H4 (cell line): ENCODE results near the gene PCGF3. TPM values are rescaled to one million over a fixed set of nuclear protein-coding genes. Genes with fewer than 3 reads are reported as not detected.
"Not testable (repeated sequence)": the region's sequence is repeated elsewhere in the genome, so short reads cannot be mapped to it uniquely, and the experiment has no call there.

ENCODE experiments used
- DNase-seq: peaks from one replicate; pipeline ENCODE4 v3.0.0-alpha.2; 2015; ENCODE audit warnings: low spot score
- total RNA-seq: library from RNA; depleted of rRNA; stranded (reverse); fragments of >200 nt; shearing (Covaris generic); gene quantifications from 2 replicates; pipeline ENCODE4 v1.2.3, GENCODE V29; 2014

The PCGF3 gene
- total RNA-seq, 1 experiment from 2014 or later = 26.1 TPM

DNA sequence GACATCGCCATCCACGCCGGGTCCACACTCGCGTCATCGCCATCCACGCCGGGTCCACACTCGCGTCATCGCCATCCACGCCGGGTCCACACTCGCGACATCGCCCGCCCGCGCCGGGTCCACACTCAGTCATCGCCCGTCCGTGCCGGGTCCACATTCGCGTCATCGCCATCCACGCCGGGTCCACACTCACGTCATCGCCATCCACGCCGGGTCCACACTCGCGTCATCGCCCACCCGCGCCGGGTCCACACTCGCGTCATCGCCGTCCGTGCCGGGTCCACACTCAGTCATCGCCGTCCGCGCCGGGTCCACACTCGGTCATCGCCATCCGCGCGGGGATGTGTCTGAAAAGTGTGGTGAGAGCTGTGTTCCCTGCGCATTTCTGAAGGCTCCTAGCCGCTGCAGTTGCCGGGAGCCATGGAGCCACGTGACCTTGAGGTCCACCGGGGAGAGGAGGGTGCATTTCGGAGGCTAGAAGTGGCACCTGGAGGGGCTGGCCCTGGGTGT lies 17.3 kb downstream of the PCGF3 start:
- no peak for DNase-seq

DNA sequence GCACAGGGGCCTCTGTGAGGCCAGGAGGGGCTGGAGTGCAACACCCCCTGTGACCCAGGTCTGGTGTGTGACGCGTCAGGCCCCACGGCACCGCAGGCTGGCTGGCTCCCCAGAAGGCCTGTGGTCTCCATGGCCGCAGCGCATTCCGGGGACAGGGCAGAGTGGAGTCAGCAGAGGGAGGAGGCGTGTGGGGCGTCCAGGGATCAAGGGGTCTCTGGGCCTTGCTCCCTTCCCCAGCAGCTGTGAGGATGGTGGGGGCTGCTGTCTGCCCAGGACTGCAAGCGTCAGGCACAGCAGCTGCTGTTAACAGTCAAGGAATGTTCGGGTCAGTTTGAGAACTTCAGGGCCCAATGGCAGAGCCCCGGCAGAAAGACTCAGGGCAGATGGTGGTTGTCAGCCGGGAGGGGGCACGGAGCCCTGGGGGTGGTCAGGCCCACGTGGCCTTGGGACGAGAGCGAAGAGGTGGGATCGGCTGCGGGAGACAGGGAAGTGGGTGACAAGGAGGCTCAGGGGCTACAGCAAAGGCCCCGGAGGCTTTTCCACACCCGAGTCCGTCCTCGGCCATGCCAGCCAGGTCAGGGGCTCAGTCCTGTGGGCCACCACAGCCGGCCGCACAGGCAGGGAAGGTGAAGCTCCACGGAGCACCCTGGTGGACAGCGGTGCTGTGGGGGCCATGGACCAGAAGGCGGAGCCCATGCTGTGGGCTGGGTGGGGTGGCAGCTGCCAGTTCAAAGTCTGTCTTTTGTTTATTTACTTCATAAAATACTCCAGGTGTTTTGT lies 18.3 kb downstream of the PCGF3 start:
- DNase-seq = no peak

DNA sequence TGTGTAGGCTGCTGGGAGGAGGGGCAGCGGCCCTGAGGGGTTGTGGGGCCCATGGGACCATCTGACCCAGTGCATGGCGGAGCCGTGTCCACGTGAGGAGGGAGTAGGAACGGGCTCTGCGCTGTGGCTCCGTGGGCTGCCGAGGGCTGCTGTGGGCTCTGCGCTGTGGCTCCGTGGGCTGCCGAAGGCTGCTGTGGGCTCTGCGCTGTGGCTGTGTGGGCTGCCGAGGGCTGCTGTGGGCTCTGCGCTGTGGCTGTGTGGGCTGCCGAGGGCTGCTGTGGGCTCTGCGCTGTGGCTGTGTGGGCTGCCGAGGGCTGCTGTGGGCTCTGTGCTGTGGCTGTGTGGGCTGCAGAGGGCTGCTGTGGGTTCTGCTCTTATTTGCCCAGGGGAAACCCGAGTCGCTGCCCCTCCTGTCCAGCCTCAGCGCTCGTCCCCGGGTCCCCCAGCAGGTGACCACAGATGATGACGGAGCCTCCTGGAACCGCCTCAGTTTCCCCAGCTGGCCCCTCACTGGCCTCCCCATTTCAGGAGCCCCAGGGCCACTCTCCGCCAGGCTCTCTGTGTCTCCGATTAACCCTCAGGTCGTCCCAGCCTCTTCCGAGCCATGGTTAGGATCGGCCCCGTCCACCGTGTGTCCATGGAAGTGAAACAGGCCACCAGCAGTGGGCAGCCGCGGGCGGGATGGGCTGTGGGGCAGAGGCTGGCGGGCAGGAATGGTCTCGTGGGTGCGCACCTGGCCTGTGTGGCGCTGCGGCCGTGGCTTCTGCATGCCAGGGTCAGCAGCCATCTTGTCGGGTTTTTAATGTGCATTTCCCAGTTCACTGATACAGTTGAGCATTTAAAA lies 20.0 kb downstream of the PCGF3 start:
- DNase-seq = no peak

DNA sequence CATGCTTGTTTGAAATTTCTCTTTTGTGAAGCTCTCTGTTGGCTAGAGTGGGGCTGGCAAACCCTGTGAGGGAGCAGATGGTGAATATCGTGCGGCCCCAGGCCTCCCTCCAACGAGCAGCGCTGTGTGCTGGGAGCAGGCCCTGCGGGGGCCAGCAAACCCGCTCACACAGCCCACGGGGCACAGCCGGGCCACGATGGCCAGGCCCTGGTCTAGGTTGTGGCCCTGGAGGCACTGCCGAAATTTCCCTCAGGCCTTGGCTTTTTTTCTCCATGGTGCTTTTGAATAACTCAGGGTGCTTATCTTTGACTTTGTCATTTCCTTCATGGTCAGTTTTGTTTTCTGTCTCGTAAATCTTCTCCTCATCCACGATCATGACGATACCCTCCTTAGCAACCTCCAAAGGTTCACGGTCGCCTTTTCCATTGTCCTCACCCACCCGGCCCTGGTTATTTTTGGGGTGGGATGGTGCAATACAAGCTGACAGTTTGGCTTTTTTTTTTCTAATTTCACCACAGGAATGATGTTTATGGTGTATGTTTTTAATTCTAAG lies 20.7 kb downstream of the PCGF3 start:
- DNase-seq = no peak

DNA sequence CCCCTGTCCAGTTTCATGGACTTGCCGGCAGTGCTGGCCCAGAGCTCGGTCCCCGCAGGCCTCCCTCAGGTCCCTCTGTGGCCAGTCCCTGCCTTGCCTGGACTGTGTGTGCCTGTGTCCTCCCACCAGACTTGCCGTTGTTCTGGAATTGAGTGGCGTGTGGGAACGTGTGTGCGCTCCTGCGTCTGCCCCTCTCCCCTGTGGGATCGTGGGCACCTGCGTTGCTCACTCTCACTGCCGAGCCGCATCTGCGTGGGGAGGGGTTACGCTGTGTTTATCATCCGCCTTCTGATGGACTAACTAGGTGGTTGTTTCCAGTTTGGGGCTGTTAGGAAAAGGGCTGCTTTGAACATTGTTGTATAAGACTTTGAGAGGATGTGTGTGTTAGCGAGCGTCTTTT lies 21.2 kb downstream of the PCGF3 start:
- DNase-seq = no peak

DNA sequence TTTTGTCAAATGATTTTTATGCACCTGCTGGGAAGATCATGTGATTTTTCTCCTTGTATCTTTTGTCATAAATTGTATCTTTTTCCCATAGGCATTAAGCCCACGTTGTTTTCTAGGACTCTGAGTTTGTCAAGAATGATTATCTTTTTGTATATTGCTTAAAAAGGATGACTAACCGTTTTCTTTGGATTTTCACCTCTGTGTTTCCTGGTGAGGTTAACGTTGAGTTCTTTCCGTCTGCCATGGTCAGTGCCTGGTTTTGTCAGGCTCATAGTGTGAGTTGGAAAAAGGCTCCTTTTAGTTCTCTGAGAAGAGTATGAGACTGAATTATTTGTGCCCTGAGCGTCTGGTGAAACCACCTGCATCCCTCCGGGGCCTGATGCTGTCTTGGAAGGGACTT lies 21.9 kb downstream of the PCGF3 start:
- no peak for DNase-seq

DNA sequence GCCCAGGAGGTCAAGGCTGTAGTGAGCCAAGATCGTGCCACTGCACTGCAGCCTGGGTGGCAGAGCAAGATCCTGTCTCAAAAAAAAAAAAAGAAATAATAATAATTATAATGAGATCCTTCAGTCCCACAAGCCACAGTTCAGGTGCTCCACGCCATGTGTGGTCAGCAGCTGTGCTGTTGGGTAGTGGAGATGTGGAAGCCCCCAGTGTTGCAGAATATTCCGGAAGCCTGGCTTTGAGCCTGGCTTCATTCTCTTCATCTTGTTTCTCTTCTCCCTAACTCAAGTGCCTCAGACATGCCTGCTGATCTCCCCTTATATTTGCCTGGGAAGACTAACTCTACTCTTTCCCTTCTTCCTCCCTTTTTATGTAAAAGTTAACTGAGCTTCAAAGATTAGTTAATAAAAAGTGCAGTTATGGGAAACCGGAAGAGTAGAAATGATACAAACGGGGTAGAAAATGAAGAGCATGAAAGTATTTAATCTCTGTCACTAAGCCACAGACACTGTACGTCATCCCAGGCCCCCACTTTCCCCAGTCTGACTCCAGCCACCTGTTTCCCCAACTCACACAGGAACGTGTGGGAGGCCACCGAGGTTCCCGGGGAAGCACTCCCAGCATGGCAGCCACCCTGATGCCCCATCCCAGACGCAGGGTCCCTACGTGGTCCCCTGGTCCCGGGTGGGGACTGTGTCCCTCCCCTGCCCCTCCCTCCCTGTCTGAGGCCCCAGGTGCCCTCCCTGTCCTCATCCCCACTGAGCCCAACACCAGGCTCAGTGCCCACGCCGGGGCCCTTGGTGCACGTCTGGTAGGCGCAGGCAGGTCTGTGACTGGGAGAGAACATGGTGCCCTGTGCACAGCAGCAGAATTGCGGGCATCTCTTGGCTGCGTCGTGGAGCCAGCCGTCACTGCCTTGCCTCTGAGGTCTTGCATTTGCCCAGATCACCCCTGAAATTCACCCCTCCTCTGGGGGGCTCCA lies 24.0 kb downstream of the PCGF3 start:
- no peak for DNase-seq

DNA sequence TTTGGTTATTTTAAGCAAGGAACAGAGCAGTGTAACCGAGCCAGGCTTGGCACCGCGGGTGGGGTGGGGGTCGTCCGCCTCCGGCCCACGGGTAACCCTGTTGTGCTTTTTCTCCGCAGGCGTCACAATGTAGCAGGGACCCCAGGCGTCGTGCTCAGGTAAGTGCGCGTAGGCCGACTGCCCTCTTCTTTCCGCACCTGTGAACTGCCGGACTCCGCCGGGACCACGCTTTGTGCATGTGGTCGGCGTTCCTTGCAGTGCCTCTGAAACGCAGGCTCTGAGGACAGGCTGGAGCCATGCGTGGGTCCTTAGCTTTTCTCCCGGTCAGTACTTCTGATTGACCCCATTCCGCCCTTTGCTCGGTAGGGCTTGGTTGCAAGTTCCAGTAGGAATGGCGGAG lies 24.9 kb downstream of the PCGF3 start:
- DNase-seq = no peak

DNA sequence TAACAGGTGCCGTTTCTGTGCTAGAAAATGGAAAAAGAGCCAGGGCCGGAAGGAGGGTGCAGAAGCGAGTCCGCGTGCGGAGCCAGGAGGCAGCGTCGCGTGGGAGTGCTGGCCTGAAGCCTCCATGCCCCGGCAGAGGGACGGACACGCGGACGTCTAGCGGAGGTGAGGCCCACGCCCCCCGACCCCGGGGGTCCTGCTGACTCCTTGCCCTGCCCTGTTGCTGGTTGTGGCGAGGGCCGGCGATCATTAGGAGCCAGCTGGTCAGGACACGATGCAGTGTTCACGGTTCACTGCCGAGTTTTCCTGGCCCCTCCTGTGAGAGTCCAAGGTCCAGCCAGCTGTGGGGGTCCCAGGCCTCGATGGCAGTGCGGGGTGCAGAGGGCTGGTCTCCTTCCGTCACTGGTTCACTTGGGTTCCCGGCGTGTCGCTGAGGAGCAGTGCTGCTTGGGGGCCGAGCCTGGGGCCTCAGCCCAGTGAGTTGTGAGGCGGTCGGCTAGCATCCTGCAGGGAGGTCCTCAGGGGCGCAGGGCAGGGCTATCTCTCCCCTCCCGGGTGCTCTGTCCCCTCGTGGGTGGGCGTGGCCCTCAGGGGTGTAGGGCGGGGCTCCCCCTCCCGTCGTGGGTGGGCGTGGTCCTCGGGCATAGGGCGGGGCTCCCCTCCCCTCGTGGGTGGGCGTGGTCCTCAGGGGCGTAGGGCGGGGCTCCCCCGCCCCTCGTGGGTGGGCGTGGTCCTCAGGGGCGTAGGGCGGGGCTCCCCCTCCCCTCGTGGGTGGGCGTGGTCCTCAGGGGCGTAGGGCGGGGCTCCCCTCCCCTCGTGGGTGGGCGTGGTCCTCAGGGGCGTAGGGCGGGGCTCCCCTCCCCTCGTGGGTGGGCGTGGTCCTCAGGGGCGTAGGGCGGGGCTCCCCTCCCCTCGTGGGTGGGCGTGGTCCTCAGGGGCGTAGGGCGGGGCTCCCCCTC lies 25.6 kb downstream of the PCGF3 start:
- DNase-seq = not testable (repeated sequence)

DNA sequence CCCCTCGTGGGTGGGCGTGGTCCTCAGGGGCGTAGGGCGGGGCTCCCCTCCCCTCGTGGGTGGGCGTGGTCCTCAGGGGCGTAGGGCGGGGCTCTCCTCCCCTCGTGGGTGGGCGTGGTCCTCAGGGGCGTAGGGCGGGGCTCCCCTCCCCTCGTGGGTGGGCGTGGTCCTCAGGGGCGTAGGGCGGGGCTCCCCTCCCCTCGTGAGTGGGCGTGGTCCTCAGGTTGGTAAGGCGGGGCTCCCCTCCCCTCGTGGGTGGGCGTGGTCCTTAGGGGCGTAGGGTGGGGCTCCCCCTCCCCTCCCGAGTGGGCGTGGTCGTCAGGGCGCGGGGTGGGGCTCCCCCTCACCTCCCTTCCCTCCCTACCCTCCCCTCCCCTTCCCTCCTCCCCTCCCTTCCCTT lies 26.3 kb downstream of the PCGF3 start:
- DNase-seq = not testable (repeated sequence)

DNA sequence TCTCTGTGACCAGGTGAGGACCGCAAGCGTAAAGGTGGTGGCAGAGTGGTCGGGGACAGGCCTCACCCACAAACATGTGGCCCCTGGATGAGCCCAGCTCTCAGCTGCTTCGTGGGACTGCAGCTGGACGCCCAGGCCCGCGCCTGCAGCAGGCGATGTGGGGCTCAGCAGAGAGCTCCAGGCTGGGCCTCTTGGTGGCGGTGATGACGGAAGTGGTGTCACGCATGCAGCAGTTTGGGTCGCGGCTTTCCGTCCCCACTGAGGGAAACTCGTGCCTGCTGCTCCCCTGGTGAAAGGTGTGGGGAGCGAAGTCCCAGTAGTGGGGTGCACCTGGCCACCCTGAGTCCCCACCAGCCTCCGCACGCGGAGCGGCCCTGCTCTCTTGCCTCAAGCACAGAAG lies 26.9 kb downstream of the PCGF3 start:
- DNase-seq = no peak

DNA sequence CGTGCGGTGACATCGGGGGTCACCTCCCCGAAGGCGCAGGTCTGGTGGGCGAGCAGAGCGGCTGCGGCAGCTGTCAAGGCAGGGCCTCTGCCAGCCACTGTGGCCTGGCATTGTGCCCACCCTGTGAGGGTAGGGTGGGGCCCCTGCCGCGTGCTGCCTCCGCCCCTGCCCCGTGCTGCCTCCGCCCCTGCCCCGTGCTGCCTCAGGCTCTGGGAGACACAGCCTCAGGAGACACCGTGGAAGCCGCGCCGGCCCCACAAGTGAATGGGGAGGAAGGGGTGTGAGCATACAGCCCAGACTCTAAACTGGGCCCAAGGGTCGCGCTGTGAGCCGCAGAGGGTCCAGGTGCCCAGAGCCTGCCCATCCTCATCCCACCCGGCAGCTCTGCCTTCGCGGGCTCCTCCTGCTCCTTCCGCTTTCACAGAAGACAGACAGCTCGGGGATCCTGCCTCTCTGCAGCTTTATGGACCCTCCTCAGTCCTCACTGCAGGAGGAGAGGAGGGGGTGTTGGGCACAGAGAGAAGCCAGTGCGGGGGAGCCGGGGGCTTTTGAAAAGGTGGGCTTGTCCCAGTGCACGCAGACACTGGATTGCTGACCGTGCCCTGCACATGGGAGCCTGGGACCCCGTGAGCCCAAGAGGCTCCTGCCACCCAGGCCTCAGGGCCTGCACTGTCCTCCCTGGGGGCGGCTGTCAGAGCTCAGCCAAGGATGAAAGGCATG lies 27.4 kb downstream of the PCGF3 start:
- no peak for DNase-seq

DNA sequence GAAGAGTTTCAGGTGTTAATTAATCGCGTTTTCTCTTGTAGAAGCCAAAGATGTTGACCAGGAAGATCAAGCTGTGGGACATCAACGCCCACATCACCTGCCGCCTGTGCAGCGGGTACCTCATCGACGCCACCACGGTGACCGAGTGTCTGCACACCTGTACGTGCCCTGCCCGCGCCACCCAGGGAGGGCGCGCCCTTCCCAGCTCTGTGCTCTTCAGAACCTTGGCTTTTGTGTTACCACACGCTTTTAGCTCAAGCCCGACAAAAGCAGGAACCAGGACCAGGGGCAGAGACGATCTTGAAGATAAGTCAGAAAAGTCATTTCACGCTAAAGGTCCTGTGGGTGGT lies 28.0 kb downstream of the PCGF3 start:
- no peak for DNase-seq

DNA sequence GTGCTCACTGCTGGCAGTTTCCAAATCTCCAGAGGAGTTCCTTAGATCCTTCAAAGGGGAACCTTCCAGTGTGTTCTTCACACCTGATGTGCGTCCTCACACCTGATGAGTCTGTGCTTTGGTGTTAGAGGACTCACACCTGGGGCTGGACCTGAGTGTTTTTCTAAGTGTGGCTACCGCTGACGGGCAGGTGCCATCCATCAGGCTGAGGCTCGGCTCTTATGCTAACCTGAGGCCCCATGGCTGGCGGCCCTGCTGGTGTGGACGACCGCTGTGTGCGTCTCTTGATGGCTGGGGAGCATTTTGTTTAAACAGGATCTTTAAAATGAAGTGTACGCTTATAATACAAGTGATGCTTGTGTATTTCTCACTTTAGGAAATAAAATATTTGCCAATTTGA lies 28.4 kb downstream of the PCGF3 start:
- DNase-seq = no peak

DNA sequence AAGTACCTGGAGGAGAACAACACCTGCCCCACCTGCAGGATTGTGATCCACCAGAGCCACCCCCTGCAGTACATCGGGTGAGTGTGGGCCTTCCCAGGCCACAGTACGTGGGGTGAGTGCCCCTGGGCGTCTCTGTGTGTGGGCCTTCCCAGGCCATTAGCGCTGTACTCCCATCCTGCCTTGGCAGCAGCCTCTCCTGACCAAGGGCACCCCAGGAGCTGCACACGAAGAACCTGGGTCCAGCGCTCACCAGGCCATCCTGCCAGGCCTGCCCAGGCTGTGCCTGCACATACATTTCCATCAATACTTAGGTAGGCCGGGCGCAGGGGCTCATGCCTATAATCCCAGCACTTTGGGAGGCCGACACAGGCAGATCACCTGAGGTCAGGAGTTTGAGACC lies 29.3 kb downstream of the PCGF3 start:
- no peak for DNase-seq

DNA sequence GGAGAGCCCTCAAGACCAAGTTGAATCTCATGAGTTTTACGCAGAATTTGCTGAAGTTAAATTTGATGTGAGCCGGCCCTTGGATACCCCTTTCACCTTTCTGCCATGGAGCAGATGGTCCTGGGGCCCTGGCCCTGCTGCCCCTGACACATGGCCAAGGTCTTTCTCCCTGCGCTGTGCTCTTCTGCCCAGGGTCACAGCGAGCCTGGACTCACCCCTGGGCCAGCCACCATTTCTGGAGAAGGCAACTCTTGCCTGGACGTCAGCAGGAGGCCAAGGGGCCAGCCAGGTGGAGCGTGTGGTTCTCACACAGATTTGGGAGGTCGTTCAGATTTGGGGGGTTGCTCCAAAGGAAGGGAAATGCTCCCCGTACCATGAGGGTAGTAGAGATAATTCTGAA lies 30.0 kb downstream of the PCGF3 start:
- no peak for DNase-seq

DNA sequence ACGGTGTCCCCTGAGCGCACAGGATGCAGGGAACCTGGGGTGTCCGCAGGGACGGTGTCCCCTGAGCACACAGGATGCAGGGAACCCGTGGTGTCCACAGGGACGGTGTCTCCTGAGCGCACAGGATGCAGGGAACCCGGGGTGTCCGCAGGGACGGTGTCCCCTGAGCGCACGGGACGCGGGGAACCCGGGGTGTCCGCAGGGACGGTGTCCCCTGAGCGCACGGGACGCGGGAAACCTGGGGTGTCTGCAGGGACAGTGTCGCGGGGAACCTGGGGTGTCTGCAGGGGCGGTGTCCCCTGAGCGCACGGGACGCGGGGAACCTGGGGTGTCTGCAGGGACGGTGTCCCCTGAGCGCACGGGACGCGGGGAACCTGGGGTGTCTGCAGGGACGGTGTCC lies 30.9 kb downstream of the PCGF3 start:
- DNase-seq = not testable (repeated sequence)

DNA sequence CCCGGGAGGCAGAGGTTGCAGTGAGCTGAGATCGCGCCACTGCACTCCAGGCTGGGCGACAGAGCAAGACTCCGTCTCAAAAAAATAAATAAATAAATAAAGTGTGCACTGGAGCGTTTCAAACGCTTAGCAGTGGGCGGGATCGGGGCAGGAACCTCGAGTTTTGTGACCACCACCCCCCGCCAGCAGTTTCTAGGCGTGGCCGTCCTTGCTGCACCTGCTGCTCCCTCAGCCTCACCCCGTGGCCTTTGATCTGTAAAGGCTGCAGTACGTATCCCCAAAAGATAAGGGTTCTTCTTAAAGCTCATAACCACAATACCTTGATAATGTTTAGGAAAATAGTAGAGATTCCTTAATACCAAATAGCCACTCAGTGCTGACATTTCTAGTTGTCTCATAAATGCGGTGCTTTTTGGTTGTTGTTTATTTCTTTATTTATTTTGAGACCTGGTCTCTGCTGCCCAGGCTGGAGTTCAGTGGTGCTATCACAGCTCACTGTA lies 33.2 kb downstream of the PCGF3 start:
- no peak for DNase-seq

DNA sequence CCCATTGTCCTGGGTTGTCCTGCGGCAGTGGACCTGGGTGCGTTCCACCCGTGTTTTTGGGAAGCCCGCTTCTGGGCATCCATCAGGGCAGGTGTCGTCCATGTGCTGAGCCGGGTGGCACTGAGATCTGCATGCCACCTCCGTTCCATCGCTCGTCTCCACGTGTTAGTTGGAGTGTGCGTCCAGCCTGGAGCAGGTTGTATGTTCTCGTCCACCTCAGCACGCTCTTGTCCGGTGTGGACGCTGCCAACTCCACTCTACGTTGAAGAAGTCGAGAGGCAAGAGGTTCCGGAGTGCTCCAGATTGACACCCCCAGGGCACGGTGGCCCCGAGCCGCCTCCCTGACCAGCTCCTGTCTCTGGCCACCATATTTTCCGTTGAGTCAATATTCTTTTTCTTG lies 33.9 kb downstream of the PCGF3 start:
- no peak for DNase-seq

DNA sequence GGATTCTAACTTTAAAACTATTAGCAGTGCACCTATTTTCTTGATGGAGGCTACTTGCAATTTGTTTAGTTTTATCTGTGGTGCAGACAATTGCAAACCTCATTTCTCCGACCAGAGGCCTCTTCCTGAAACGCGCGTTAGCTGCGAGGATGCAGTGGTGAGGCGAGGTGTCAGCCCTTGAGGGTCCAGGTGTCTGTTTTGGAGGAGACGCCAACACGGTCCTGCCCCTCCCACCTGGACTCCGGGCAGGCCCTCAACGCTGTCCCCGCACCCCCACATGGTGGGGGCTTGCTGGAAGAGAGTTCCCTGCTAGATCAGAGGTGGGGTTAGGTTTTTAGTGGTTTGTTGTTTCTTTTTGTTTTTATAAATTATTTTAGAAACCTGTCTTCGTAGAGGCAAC lies 34.4 kb downstream of the PCGF3 start:
- no peak for DNase-seq
